Esophagus (tissue), 2 donors: ENCODE results near the gene LHX4. TPM values are rescaled to one million over a fixed set of nuclear protein-coding genes. Genes with fewer than 3 reads are reported as not detected.
A peak's percentile ranks its signal among the peaks of the same experiment; 100 is the strongest.

Source experiments
- H3K27ac ChIP-seq, 2 donors: one replicate each; pipeline ENCODE4 v1.5.1; 2013; ENCODE audit warnings: low read depth in 2 of 2, mild to moderate bottlenecking in 2 of 2, inconsistent platforms in 1 of 2, low read length in 1 of 2, moderate library complexity in 1 of 2
- H3K27me3 ChIP-seq, 2 donors: one replicate each; pipeline ENCODE4 v1.6.1; 2013; ENCODE audit warnings: low read length in 2 of 2, control low read depth in 1 of 2, mild to moderate bottlenecking in 1 of 2; ENCODE audit not compliant: insufficient read depth in 2 of 2, control insufficient read depth in 1 of 2
- H3K36me3 ChIP-seq, 2 donors: one replicate each; pipeline ENCODE4 v1.6.1; 2013; ENCODE audit warnings: low read length in 1 of 2; ENCODE audit not compliant: control insufficient read depth in 2 of 2, insufficient read depth in 2 of 2
- H3K4me1 ChIP-seq, 2 donors: one replicate each; pipeline ENCODE4 v1.6.1; 2013; ENCODE audit warnings: low read length in 1 of 2; ENCODE audit not compliant: control insufficient read depth in 2 of 2, insufficient read depth in 2 of 2
- H3K4me3 ChIP-seq, 2 donors: one replicate each; pipeline ENCODE4 v1.5.1; 2013; ENCODE audit warnings: low read length in 2 of 2, mild to moderate bottlenecking in 2 of 2, low read depth in 1 of 2, moderate library complexity in 1 of 2
- H3K9me3 ChIP-seq, 2 donors: one replicate each; pipeline ENCODE4 v1.6.1; 2013; ENCODE audit warnings: mild to moderate bottlenecking in 2 of 2, low read depth in 1 of 2, low read length in 1 of 2, moderate library complexity in 1 of 2; ENCODE audit not compliant: control insufficient read depth in 2 of 2, insufficient read depth in 1 of 2
- WGBS, 2 donors: extraction: QIAGEN DNeasy Blood & Tissue Kit; methylation state at CpG; one replicate each; pipeline ENCODE4 v1.1.7; 2013; 5-methylcytosine and 5-hydroxymethylcytosine counted together
- polyA plus RNA-seq, 2 donors: library from polyadenylated mRNA; stranded (reverse); fragments of 200-250 nt; gene quantifications; one replicate each; pipeline ENCODE4 v1.2.3, GENCODE V29; 2013
- donor health status: healthy with polysubstance abuse.
- donor health status: Bipolar disorder and iron deficiency.

LHX4 gene
- polyA plus RNA-seq, 2 donors: 0.13 to 0.28 TPM

- H3K27ac ChIP-seq: no peak overlapping the region
- H3K36me3 ChIP-seq: no peaks in the 10 kb centered on the region
- H3K9me3 ChIP-seq: peaks cover 0 to 3% of the 10 kb centered on the region in 2 donors
- H3K27me3 ChIP-seq: peaks cover 13 to 51% of the 10 kb centered on the region in 2 donors
- WGBS, 2 donors: 0 to 1% methylated on average over 58 to 65 of the region's 65 CpGs
- peaks cover 13 to 42% of the 10 kb centered on the region in 2 donors for H3K4me1 ChIP-seq
- H3K4me3 ChIP-seq: peak overlapping the region; percentile 26 to 62
Measured at GRCh38 chr1:180230791-180231505, 884 bp downstream of the LHX4 start.

GRCh38 chr1:180231506-180231921 lies 1.4 kb downstream of the LHX4 start:
- WGBS, 2 donors: 1% methylated on average over 36 to 37 of the region's 37 CpGs
- Histone ChIP-seq H3K4me1 (peaks cover 13 to 42% of the 10 kb centered on the region in 2 donors), H3K4me3 (peak overlapping the region in 1 of 2 donors; percentile 62), H3K27ac (no peak overlapping the region), H3K9me3 (peaks cover 0 to under 1% of the 10 kb centered on the region in 2 donors), H3K36me3 (no peaks in the 10 kb centered on the region), H3K27me3 (peaks cover 11 to 57% of the 10 kb centered on the region in 2 donors)

DNA sequence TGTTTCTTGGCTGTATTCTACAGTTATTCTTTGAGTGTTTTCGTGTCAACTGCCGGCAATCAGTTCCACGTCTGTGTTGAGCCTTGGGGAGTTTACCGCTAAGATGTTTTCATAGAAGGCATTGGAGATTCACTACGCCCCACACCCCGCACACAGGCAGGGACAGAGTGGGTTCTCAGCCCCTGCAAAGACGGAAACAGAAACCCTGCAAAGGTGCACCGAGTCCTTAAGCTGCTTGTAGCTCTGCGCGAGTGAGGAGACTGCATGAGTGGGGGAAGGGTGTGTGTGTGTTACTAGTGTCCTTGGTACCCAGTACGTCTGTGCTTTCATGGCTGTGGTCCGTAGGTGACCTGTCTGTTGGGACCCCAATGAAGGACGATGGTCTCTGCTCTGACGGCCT lies 1.9 kb downstream of the LHX4 start:
- Histone ChIP-seq H3K27ac (no peak overlapping the region), H3K9me3 (no peaks in the 10 kb centered on the region), H3K27me3 (peaks cover 11 to 58% of the 10 kb centered on the region in 2 donors), H3K4me3 (peak overlapping the region in 1 of 2 donors; percentile 62), H3K36me3 (no peaks in the 10 kb centered on the region), H3K4me1 (peaks cover 13 to 42% of the 10 kb centered on the region in 2 donors)
- WGBS, 2 donors: 5% methylated on average over 14 of the region's 14 CpGs

DNA sequence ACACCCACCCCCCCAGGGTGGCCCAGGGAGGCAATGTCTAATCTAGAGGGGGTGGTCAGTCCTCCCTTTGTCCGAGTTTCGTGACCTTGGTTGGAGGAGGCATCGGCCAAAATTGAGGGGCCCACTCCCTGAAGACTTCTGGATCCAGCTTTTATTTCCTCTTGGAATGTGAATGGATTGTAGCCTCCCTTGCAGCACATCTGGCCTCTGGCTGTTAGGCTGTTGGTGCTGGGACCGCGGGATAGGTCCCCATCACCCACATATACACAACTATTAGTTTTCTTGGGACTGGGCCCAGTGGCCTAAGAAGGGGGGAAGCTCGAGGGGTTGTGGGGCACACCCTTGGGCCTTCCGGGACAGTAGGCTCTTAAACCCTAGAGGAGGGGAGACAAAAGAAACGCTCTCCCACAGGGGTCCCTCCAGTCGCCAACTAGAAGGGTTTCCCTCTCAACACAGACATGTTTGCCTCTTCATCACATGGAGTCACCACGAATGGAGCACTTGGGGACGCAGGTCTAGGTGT lies 2.5 kb downstream of the LHX4 start:
- 9 to 10% methylated on average over 11 of the region's 11 CpGs for WGBS, 2 donors
- H3K27ac ChIP-seq: no peak overlapping the region
- peaks cover 13 to 42% of the 10 kb centered on the region in 2 donors for H3K4me1 ChIP-seq

DNA sequence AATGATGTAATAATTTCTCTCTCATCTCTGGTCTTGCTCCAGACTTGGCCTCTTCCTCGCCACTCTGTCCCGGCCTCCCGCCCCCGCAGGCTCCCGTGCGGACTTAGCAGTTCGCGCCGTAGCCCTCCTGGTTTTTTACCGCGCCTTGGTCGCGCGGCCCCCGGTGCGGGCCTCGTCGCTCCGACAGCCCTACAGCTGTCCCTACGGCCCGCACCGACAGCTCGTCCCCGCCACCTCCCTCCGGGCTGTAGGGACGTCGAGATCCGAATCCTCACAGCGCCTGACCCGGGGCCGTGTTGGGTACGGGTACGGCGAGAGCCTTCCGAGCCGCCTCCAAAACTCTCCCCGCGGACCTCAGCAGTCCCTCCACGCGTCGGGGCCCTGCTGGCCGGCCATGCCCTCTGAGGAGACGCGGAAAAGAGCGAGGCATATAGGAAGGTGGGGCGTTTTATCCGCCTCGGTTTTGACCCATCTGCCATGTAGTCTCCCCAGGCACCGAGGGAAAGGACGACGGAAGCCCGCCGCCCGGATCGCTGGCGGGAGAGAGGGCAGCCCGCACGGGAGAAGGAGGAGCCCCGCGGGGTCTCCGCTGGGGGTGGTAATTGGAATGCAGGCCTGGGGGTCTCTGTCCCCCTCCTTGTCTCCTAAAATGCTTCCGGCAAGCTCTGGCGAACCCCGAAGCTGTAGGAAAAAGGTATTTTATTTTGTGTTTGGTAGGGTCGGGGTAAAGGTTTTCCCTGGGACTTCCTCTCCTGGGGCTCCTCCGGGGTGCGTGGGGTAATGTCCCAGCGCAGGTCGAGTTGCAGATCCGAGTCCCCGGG lies 3.3 kb downstream of the LHX4 start:
- no peak overlapping the region for H3K4me3 ChIP-seq
- H3K9me3 ChIP-seq: no peaks in the 10 kb centered on the region
- no peak overlapping the region for H3K27ac ChIP-seq
- H3K36me3 ChIP-seq: no peaks in the 10 kb centered on the region
- H3K4me1 ChIP-seq: peaks cover 13 to 42% of the 10 kb centered on the region in 2 donors
- 6 to 7% methylated on average over 71 of the region's 71 CpGs for WGBS, 2 donors
- peaks cover 11 to 59% of the 10 kb centered on the region in 2 donors for H3K27me3 ChIP-seq

More for the DNA sequence above, 2.5 kb downstream of the LHX4 start:
- Histone ChIP-seq H3K4me3 (no peak overlapping the region), H3K36me3 (no peaks in the 10 kb centered on the region), H3K27me3 (peaks cover 11 to 62% of the 10 kb centered on the region in 2 donors), H3K9me3 (no peaks in the 10 kb centered on the region)

- Histone ChIP-seq H3K4me3 (peak overlapping the region in 1 of 2 donors; percentile 5), H3K27ac (no peak overlapping the region), H3K9me3 (no peaks in the 10 kb centered on the region), H3K4me1 (peaks cover 13 to 33% of the 10 kb centered on the region in 2 donors), H3K27me3 (peaks cover 16 to 50% of the 10 kb centered on the region in 2 donors), H3K36me3 (no peaks in the 10 kb centered on the region)
- WGBS, 2 donors: 1 to 4% methylated on average over 51 of the region's 51 CpGs
Measured at GRCh38 chr1:180234369-180235076, 4.5 kb downstream of the LHX4 start.

DNA sequence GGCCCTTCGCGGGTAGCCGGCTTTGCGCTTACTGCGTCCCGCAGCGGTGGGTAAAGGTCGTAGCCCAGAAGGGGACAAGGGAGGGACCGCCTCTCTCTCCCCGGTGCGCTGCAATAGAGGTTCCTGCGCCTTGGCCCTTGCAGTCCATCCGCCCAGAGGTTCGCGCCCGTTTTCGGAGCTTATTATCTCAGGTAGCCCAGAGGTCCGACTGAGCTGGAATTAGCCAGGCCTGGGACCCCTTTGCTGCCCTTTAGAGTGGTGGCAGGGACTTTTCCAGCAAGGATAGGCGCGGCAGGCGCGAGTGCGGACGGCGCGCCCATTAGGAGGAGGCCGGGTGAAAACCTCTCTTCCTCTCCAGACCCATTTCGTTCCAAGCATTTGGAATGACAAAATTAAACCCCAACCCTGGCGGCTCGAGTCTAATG lies 5.0 kb downstream of the LHX4 start:
- Histone ChIP-seq H3K4me3 (peak overlapping the region in 1 of 2 donors; percentile 5), H3K9me3 (no peaks in the 10 kb centered on the region), H3K36me3 (no peaks in the 10 kb centered on the region), H3K27me3 (peaks cover 19 to 53% of the 10 kb centered on the region in 2 donors), H3K27ac (no peak overlapping the region), H3K4me1 (peaks cover 13 to 31% of the 10 kb centered on the region in 2 donors)
- WGBS, 2 donors: 5 to 6% methylated on average over 30 of the region's 30 CpGs

GRCh38 chr1:180235502-180236239 lies 5.6 kb downstream of the LHX4 start:
- peaks cover 10 to 27% of the 10 kb centered on the region in 2 donors for H3K4me1 ChIP-seq
- H3K36me3 ChIP-seq: no peaks in the 10 kb centered on the region
- WGBS, 2 donors: 8% methylated on average over 49 of the region's 49 CpGs
- peak overlapping the region in 1 of 2 donors; percentile 4 for H3K4me3 ChIP-seq
- H3K27me3 ChIP-seq: peaks cover 20 to 50% of the 10 kb centered on the region in 2 donors
- H3K9me3 ChIP-seq: no peaks in the 10 kb centered on the region
- no peak overlapping the region for H3K27ac ChIP-seq
